ENCODE measurements around the gene ADGRF1.

Gene ADGRF1

DNA sequence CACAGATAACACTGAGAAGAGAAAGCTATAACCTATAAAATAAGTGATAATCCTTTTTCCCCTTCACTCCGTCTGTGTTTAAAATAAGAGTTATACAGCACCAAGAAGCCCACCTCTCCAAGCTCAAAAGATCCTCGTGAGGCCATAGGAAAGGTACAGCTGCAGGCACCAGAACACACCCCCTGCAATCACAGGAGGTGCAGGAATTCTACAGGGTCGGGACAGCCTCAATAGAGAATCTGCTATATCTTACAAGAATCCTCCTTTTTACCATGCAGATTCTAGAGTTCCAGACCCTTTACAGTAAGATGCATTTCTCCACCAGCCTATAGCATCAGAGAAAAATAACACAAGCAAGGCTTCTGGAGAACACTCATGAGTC lies 5.0 kb upstream of the ADGRF1 start:
- H3K79me2 ChIP-seq (ENCODE audit: low read length): no peaks in the 10 kb centered on the region
- no peaks in the 10 kb centered on the region for H4K20me1 ChIP-seq (ENCODE audit: insufficient read depth, low read length)
- H3K4me2 ChIP-seq (ENCODE audit: low read length): peak overlapping the region; percentile 64
- no peak overlapping the region for H2AFZ ChIP-seq (ENCODE audit: low read depth, low read length)
- no peak overlapping the region for H3K27ac ChIP-seq (ENCODE audit: low read length)
- H3K9me3 ChIP-seq (ENCODE audit: insufficient read depth, low read length): no peaks in the 10 kb centered on the region
- H3K27me3 ChIP-seq (ENCODE audit: low read depth, low read length): peaks cover 31% of the 10 kb centered on the region
- TF ChIP-seq, protein P1, sequence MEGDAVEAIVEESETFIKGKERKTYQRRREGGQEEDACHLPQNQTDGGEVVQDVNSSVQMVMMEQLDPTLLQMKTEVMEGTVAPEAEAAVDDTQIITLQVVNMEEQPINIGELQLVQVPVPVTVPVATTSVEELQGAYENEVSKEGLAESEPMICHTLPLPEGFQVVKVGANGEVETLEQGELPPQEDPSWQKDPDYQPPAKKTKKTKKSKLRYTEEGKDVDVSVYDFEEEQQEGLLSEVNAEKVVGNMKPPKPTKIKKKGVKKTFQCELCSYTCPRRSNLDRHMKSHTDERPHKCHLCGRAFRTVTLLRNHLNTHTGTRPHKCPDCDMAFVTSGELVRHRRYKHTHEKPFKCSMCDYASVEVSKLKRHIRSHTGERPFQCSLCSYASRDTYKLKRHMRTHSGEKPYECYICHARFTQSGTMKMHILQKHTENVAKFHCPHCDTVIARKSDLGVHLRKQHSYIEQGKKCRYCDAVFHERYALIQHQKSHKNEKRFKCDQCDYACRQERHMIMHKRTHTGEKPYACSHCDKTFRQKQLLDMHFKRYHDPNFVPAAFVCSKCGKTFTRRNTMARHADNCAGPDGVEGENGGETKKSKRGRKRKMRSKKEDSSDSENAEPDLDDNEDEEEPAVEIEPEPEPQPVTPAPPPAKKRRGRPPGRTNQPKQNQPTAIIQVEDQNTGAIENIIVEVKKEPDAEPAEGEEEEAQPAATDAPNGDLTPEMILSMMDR (IDR thresholded peaks at IDR 0.05; ENCODE audit: low read depth, low read length): no peak
- TF ChIP-seq EZH2phosphoT487 (IDR thresholded peaks at IDR 0.05; ENCODE audit: low read depth): no peak
- peaks cover 4% of the 10 kb centered on the region for H3K4me1 ChIP-seq (ENCODE audit: low read length)
- no peaks in the 10 kb centered on the region for H3K36me3 ChIP-seq (replicated peaks; ENCODE audit: low read depth, low read length)
- no peak overlapping the region for H3K9ac ChIP-seq (ENCODE audit: low read length)
- peak overlapping the region; percentile 48 for H3K4me3 ChIP-seq (ENCODE audit: low read length)

DNA sequence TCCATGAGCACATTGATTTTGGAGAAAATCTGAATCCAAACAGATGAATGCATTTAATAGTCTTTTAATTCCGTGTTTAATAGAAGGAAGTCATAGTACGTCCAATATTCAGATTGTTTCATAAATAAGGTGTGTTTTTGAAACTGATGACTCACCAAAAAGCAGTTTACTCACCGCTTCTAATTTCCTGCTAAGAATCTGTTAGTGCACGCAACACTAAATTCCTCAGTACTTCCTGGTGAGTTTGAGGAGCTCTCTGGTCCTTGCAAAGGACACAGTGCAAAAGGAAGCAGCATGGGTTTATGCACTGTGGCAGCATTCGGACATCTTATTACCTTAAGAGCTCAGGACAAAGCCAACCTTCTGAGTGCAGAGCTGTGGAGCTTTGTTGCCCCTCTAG lies 2.3 kb upstream of the ADGRF1 start:
- H3K36me3 ChIP-seq (replicated peaks; ENCODE audit: low read depth, low read length): no peaks in the 10 kb centered on the region
- H3K4me2 ChIP-seq (ENCODE audit: low read length): no peak overlapping the region
- no peaks in the 10 kb centered on the region for H4K20me1 ChIP-seq (ENCODE audit: insufficient read depth, low read length)
- H3K4me1 ChIP-seq (ENCODE audit: low read length): peaks cover 4% of the 10 kb centered on the region
- H3K9ac ChIP-seq (ENCODE audit: low read length): no peak overlapping the region
- no peaks in the 10 kb centered on the region for H3K9me3 ChIP-seq (ENCODE audit: insufficient read depth, low read length)
- TF ChIP-seq, protein P1 (IDR thresholded peaks at IDR 0.05; ENCODE audit: low read depth, low read length): no peak
- no peak for TF ChIP-seq EZH2phosphoT487 (IDR thresholded peaks at IDR 0.05; ENCODE audit: low read depth)
- H3K4me3 ChIP-seq (ENCODE audit: low read length): no peak overlapping the region
- H2AFZ ChIP-seq (ENCODE audit: low read depth, low read length): no peak overlapping the region
- no peaks in the 10 kb centered on the region for H3K79me2 ChIP-seq (ENCODE audit: low read length)
- peaks cover 33% of the 10 kb centered on the region for H3K27me3 ChIP-seq (ENCODE audit: low read depth, low read length)
- no peak overlapping the region for H3K27ac ChIP-seq (ENCODE audit: low read length)

DNA sequence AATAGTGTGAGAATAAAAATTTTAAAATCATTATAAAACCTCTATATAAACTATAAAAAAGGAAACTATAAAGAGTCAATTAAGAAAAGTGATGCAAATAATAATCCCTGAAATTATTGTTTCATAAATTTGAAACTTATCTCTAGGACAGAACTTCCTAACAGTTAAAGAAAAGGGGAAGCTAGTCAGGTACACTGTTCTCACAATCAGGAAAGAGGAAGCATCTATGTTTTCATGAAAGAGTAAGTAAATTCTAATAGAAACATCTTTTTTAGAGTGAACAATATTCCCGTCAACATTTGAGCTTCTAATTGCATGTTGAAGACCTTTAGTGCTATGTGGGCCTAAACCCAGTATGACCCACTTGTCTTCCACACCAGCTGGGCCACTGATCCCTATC lies 1.2 kb upstream of the ADGRF1 start:
- Histone ChIP-seq H3K4me2 (ENCODE audit: low read length) (no peak overlapping the region), H3K79me2 (ENCODE audit: low read length) (no peaks in the 10 kb centered on the region)

DNA sequence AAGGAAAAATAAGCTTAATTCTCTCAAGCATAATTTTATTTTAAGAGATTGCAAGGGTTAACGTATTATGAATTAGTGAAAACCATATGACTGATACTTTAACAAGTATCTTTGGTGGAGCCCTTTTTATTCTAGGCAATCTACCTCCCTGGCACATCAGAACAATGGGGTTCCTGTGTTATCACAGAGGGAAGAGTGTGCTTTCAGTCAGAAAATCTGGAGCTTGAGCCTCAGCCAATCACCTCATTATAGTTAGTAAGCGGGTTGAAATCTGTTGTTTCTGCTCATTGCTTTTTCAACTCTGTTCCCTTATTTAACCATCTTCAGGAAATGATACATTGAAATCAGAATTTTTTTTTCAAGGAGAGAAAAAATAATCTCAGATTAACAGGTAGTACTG lies 391 bp downstream of the ADGRF1 start:
- Histone ChIP-seq H4K20me1 (ENCODE audit: insufficient read depth, low read length) (no peaks in the 10 kb centered on the region), H2AFZ (ENCODE audit: low read depth, low read length) (no peak overlapping the region), H3K79me2 (ENCODE audit: low read length) (no peaks in the 10 kb centered on the region), H3K27me3 (ENCODE audit: low read depth, low read length) (peaks cover 23% of the 10 kb centered on the region), H3K36me3 (replicated peaks; ENCODE audit: low read depth, low read length) (no peaks in the 10 kb centered on the region), H3K4me2 (ENCODE audit: low read length) (no peak overlapping the region), H3K4me3 (ENCODE audit: low read length) (no peak overlapping the region), H3K9ac (ENCODE audit: low read length) (no peak overlapping the region), H3K27ac (ENCODE audit: low read length) (no peak overlapping the region), H3K9me3 (ENCODE audit: insufficient read depth, low read length) (no peaks in the 10 kb centered on the region), H3K4me1 (ENCODE audit: low read length) (no peaks in the 10 kb centered on the region)
- TF ChIP-seq, protein P1 (IDR thresholded peaks at IDR 0.05; ENCODE audit: low read depth, low read length): no peak
- no peak for TF ChIP-seq EZH2phosphoT487 (IDR thresholded peaks at IDR 0.05; ENCODE audit: low read depth)

More for the DNA sequence above, 1.2 kb upstream of the ADGRF1 start:
- H2AFZ ChIP-seq (ENCODE audit: low read depth, low read length): no peak overlapping the region
- peaks cover 4% of the 10 kb centered on the region for H3K4me1 ChIP-seq (ENCODE audit: low read length)
- no peak overlapping the region for H3K9ac ChIP-seq (ENCODE audit: low read length)
- no peak for TF ChIP-seq EZH2phosphoT487 (IDR thresholded peaks at IDR 0.05; ENCODE audit: low read depth)
- TF ChIP-seq, protein P1 (IDR thresholded peaks at IDR 0.05; ENCODE audit: low read depth, low read length): no peak
- no peaks in the 10 kb centered on the region for H3K36me3 ChIP-seq (replicated peaks; ENCODE audit: low read depth, low read length)
- H4K20me1 ChIP-seq (ENCODE audit: insufficient read depth, low read length): no peaks in the 10 kb centered on the region
- no peak overlapping the region for H3K27ac ChIP-seq (ENCODE audit: low read length)
- peaks cover 25% of the 10 kb centered on the region for H3K27me3 ChIP-seq (ENCODE audit: low read depth, low read length)
- no peaks in the 10 kb centered on the region for H3K9me3 ChIP-seq (ENCODE audit: insufficient read depth, low read length)
- H3K4me3 ChIP-seq (ENCODE audit: low read length): no peak overlapping the region

Data from OCI-LY3 (cell line).